Astrocyte (in vitro differentiated cells and primary cell): ENCODE results near the gene RBM17. TPM values are rescaled to one million over a fixed set of nuclear protein-coding genes. Genes with fewer than 3 reads are reported as not detected.
A peak's percentile ranks its signal among the peaks of the same experiment; 100 is the strongest.

Experiments used
- DNase-seq: peaks from one replicate; pipeline ENCODE4 v3.0.0-alpha.2; 2010; ENCODE audit warnings: low read depth
- FAIRE-seq: peaks from 2 replicates; lab custom pipeline; 2011; peaks lifted over from hg19 to GRCh38; lab: Jason Lieb, UNC
- H2AFZ ChIP-seq: 2 replicates; pipeline ENCODE4 v1.6.0; 2012; ENCODE audit warnings: low read depth, low read length, inconsistent platforms
- H3K27ac ChIP-seq: 2 replicates; pipeline ENCODE4 v1.5.1; 2011; ENCODE audit warnings: low read depth, low read length, inconsistent platforms
- H3K27me3 ChIP-seq: 2 replicates; pipeline ENCODE4 v1.6.0; 2011; ENCODE audit warnings: low read length, inconsistent platforms; ENCODE audit not compliant: insufficient read depth
- H3K36me3 ChIP-seq: 2 replicates; pipeline ENCODE4 v1.5.1; 2011; ENCODE audit warnings: low read length, inconsistent platforms; ENCODE audit not compliant: insufficient read depth
- H3K4me1 ChIP-seq: 2 replicates; pipeline ENCODE4 v1.5.1; 2011; ENCODE audit warnings: low read length, inconsistent platforms; ENCODE audit not compliant: insufficient read depth
- H3K4me2 ChIP-seq: 2 replicates; pipeline ENCODE4 v1.6.0; 2012; ENCODE audit warnings: low read length, inconsistent platforms
- H3K4me3 ChIP-seq: 2 replicates; pipeline ENCODE4 v1.5.1; 2011; ENCODE audit warnings: low read depth, mild to moderate bottlenecking, low read length, inconsistent platforms; ENCODE audit not compliant: insufficient read depth
- H3K79me2 ChIP-seq: 2 replicates; pipeline ENCODE4 v1.6.0; 2012; ENCODE audit warnings: mild to moderate bottlenecking, low read length, inconsistent platforms; ENCODE audit not compliant: insufficient read depth
- H3K9ac ChIP-seq: 2 replicates; pipeline ENCODE4 v1.6.0; 2012; ENCODE audit warnings: mild to moderate bottlenecking, low read length, inconsistent platforms
- H3K9me3 ChIP-seq: 2 replicates; pipeline ENCODE4 v1.5.1; 2012; ENCODE audit warnings: low read depth, mild to moderate bottlenecking, low read length, inconsistent platforms; ENCODE audit not compliant: insufficient read depth
- H4K20me1 ChIP-seq: 2 replicates; pipeline ENCODE4 v1.6.0; 2012; ENCODE audit warnings: low read length, inconsistent platforms; ENCODE audit not compliant: insufficient read depth
- H3K27ac Mint-ChIP-seq: one replicate; pipeline ENCODE4 v1.8.0; 2021; ENCODE audit warnings: mild to moderate bottlenecking, mixed read lengths; ENCODE audit not compliant: unreplicated experiment
- H3K27me3 Mint-ChIP-seq: one replicate; pipeline ENCODE4 v1.8.0; 2021; ENCODE audit warnings: low read depth, mixed read lengths; ENCODE audit not compliant: unreplicated experiment
- H3K36me3 Mint-ChIP-seq: one replicate; pipeline ENCODE4 v1.8.0; 2021; ENCODE audit warnings: low read depth, mixed read lengths; ENCODE audit not compliant: unreplicated experiment
- H3K4me1 Mint-ChIP-seq: one replicate; pipeline ENCODE4 v1.8.0; 2021; ENCODE audit warnings: low read depth, mixed read lengths; ENCODE audit not compliant: unreplicated experiment
- H3K4me3 Mint-ChIP-seq: one replicate; pipeline ENCODE4 v1.8.0; 2021; ENCODE audit warnings: mild to moderate bottlenecking, moderate library complexity, mixed read lengths; ENCODE audit not compliant: unreplicated experiment
- H3K9me3 Mint-ChIP-seq: one replicate; pipeline ENCODE4 v1.8.0; 2021; ENCODE audit warnings: mild to moderate bottlenecking, mixed read lengths; ENCODE audit not compliant: unreplicated experiment
- EZH2 ChIP-seq: IDR thresholded peaks from 2 replicates; pipeline ENCODE4 v1.6.1; 2012; ENCODE audit warnings: mild to moderate bottlenecking, low read length, inconsistent platforms; ENCODE audit not compliant: insufficient read depth
- total RNA-seq: library from RNA; stranded (reverse); gene quantifications from 2 replicates; pipeline ENCODE4 v1.2.1, GENCODE V29; 2021
- TF ChIP-seq, protein P1 (sequence below): IDR thresholded peaks from 2 replicates; pipeline ENCODE4 v1.5.1; 2011; ENCODE audit warnings: low read depth, mild to moderate bottlenecking, inconsistent platforms, low read length, moderate library complexity; ENCODE audit not compliant: insufficient read depth

The RBM17 gene
- total RNA-seq, 1 donor from 2014 or later, result 71.3 TPM

GRCh38 chr10:6135039-6135438 lies 46.2 kb downstream of the RBM17 start:
- Mint-ChIP-seq H3K4me1 (peaks cover 22% of the 10 kb centered on the region), H3K4me3 (no peak overlapping the region), H3K36me3 (no peaks in the 10 kb centered on the region), H3K9me3 (no peaks in the 10 kb centered on the region), H3K27me3 (peaks cover 10% of the 10 kb centered on the region), H3K27ac (no peak overlapping the region)
- Histone ChIP-seq H3K4me3 (no peak overlapping the region), H3K27me3 (peaks cover 5% of the 10 kb centered on the region), H4K20me1 (no peaks in the 10 kb centered on the region), H3K36me3 (no peaks in the 10 kb centered on the region), H3K79me2 (no peaks in the 10 kb centered on the region), H3K4me1 (peaks cover 15% of the 10 kb centered on the region), H2AFZ (no peak overlapping the region), H3K9ac (no peak overlapping the region), H3K4me2 (no peak overlapping the region), H3K9me3 (no peaks in the 10 kb centered on the region), H3K27ac (no peak overlapping the region)
- DNase-seq (no peak), FAIRE-seq (no peak)
- no peak for TF ChIP-seq EZH2
- TF ChIP-seq, protein P1, sequence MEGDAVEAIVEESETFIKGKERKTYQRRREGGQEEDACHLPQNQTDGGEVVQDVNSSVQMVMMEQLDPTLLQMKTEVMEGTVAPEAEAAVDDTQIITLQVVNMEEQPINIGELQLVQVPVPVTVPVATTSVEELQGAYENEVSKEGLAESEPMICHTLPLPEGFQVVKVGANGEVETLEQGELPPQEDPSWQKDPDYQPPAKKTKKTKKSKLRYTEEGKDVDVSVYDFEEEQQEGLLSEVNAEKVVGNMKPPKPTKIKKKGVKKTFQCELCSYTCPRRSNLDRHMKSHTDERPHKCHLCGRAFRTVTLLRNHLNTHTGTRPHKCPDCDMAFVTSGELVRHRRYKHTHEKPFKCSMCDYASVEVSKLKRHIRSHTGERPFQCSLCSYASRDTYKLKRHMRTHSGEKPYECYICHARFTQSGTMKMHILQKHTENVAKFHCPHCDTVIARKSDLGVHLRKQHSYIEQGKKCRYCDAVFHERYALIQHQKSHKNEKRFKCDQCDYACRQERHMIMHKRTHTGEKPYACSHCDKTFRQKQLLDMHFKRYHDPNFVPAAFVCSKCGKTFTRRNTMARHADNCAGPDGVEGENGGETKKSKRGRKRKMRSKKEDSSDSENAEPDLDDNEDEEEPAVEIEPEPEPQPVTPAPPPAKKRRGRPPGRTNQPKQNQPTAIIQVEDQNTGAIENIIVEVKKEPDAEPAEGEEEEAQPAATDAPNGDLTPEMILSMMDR, result no peak

DNA sequence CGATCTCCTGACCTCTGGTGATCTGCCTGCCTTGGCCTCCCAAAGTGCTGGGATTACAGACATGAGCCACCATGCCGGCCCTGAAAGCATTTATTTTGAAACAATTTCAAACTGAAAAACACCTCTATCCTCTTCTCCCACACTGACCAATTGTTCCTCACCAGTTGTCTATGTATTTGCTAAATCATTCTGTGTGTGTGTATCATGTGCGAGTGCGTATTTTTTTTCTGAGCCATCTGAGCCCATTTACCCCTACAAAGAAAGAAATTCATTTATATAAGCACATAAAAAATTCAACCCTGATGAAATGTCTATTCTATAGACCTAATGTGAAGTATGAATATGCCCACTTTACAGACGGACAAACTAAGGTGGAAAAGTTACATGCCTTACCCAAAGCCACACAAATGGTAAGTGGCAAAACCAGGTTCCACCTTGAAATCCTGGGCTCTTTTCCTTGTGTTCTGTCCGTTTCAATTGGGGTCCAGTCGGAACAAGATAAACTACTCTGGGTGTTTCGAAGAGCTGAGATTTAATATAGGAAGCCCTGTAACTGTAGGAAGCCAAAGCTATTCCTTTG lies 46.8 kb downstream of the RBM17 start:
- DNase-seq (no peak), FAIRE-seq (no peak)
- H3K4me3 ChIP-seq, result no peak overlapping the region
- Mint-ChIP-seq H3K27ac (no peak overlapping the region), H3K4me3 (no peak overlapping the region), H3K9me3 (no peaks in the 10 kb centered on the region), H3K4me1 (peaks cover 19% of the 10 kb centered on the region), H3K36me3 (no peaks in the 10 kb centered on the region), H3K27me3 (peaks cover 10% of the 10 kb centered on the region)
- peak overlapping the region; percentile 70 for H3K27ac ChIP-seq
- TF ChIP-seq, protein P1, result no peak
- TF ChIP-seq EZH2, result no peak
- no peak overlapping the region for H2AFZ ChIP-seq
- H4K20me1 ChIP-seq, result no peaks in the 10 kb centered on the region
- H3K4me2 ChIP-seq, result peak overlapping the region; percentile 80
- peaks cover 20% of the 10 kb centered on the region for H3K4me1 ChIP-seq
- no peaks in the 10 kb centered on the region for H3K36me3 ChIP-seq
- no peaks in the 10 kb centered on the region for H3K79me2 ChIP-seq
- H3K9me3 ChIP-seq, result no peaks in the 10 kb centered on the region
- H3K27me3 ChIP-seq, result peaks cover 5% of the 10 kb centered on the region
- H3K9ac ChIP-seq, result peak overlapping the region; percentile 56
